Neural progenitor cell (in vitro differentiated cells): ENCODE data around the gene MYO18B. TPM values are rescaled to one million over a fixed set of nuclear protein-coding genes. Genes with fewer than 3 reads are reported as not detected.

Source experiments
- DNase-seq: peaks from one replicate; pipeline ENCODE4 v3.0.0-alpha.2; 2016; ENCODE audit warnings: low spot score
- H2AFZ ChIP-seq: fragments of 200-600 bp; sonication (generic); replicated peaks from 2 replicates; pipeline ENCODE4 v1.6.1; 2016; ENCODE audit warnings: antibody characterized with exemption
- H3F3A ChIP-seq: fragments of 200-600 bp; sonication (generic); 2 replicates; pipeline ENCODE4 v1.6.1; 2016; ENCODE audit warnings: antibody characterized with exemption, low read depth
- H3K27ac ChIP-seq: fragments of 200-600 bp; sonication (generic); 2 replicates; pipeline ENCODE4 v1.5.1; 2016; ENCODE audit warnings: mild to moderate bottlenecking
- H3K27me3 ChIP-seq: fragments of 200-600 bp; sonication (generic); 2 replicates; pipeline ENCODE4 v1.6.1; 2016; ENCODE audit warnings: mild to moderate bottlenecking, moderate library complexity
- H3K36me3 ChIP-seq: fragments of 200-600 bp; sonication (generic); 2 replicates; pipeline ENCODE4 v1.5.1; 2016
- H3K4me1 ChIP-seq: fragments of 200-600 bp; sonication (generic); 2 replicates; pipeline ENCODE4 v1.6.1; 2016; ENCODE audit warnings: mixed run types
- H3K4me2 ChIP-seq: fragments of 200-600 bp; sonication (generic); 2 replicates; pipeline ENCODE4 v1.6.1; 2016
- H3K4me3 ChIP-seq: fragments of 200-600 bp; sonication (generic); 2 replicates; pipeline ENCODE4 v1.5.1; 2016
- H3K79me2 ChIP-seq: fragments of 200-600 bp; sonication (generic); 2 replicates; pipeline ENCODE4 v1.6.1; 2016; ENCODE audit warnings: low read depth
- H3K9ac ChIP-seq: fragments of 200-600 bp; sonication (generic); 2 replicates; pipeline ENCODE4 v1.6.1; 2016
- H3K9me3 ChIP-seq: fragments of 200-600 bp; sonication (generic); 2 replicates; pipeline ENCODE4 v1.5.1; 2016; ENCODE audit warnings: low read depth
- H4K20me1 ChIP-seq: fragments of 200-600 bp; sonication (generic); 2 replicates; pipeline ENCODE4 v1.6.1; 2016; ENCODE audit warnings: low read depth
- H3K27ac Mint-ChIP-seq: 3 replicates; pipeline ENCODE4 v1.8.0; 2021; ENCODE audit warnings: mixed read lengths
- H3K27me3 Mint-ChIP-seq: 2 replicates; pipeline ENCODE4 v1.8.0; 2022; ENCODE audit warnings: low read depth, mild to moderate bottlenecking, inconsistent platforms, moderate library complexity, mixed read lengths; ENCODE audit not compliant: insufficient read depth
- H3K36me3 Mint-ChIP-seq: 3 replicates; pipeline ENCODE4 v1.8.0; 2021; ENCODE audit warnings: mixed read lengths
- H3K4me1 Mint-ChIP-seq: 3 replicates; pipeline ENCODE4 v1.8.0; 2021; ENCODE audit warnings: mixed read lengths
- H3K4me3 Mint-ChIP-seq: 3 replicates; pipeline ENCODE4 v1.8.0; 2021; ENCODE audit warnings: mild to moderate bottlenecking, moderate library complexity, mixed read lengths
- H3K9me3 Mint-ChIP-seq: 3 replicates; pipeline ENCODE4 v1.8.0; 2020; ENCODE audit warnings: mixed read lengths
- EZH2 ChIP-seq: fragments of 200-600 bp; sonication (generic); IDR thresholded peaks from 2 replicates; pipeline ENCODE4 v1.6.1; 2017; ENCODE audit warnings: antibody characterized with exemption, mild to moderate bottlenecking, moderate library complexity
- EZH2phosphoT487 ChIP-seq: fragments of 200-600 bp; sonication (generic); IDR thresholded peaks from 2 replicates; pipeline ENCODE4 v1.6.1; 2017; ENCODE audit warnings: antibody characterized with exemption
- total RNA-seq: library from RNA; depleted of rRNA; stranded (reverse); fragments of >200 nt; gene quantifications from 2 replicates; pipeline ENCODE4 v1.2.3, GENCODE V29; 2015; ENCODE audit warnings: low replicate concordance
- TF ChIP-seq, protein P1 (sequence below): fragments of 200-600 bp; sonication (generic); IDR thresholded peaks from 2 replicates; pipeline ENCODE4 v1.5.1; 2017; ENCODE audit warnings: antibody characterized with exemption, mild to moderate bottlenecking

The MYO18B gene
- total RNA-seq, 1 donor from 2014 or later = not detected

DNA sequence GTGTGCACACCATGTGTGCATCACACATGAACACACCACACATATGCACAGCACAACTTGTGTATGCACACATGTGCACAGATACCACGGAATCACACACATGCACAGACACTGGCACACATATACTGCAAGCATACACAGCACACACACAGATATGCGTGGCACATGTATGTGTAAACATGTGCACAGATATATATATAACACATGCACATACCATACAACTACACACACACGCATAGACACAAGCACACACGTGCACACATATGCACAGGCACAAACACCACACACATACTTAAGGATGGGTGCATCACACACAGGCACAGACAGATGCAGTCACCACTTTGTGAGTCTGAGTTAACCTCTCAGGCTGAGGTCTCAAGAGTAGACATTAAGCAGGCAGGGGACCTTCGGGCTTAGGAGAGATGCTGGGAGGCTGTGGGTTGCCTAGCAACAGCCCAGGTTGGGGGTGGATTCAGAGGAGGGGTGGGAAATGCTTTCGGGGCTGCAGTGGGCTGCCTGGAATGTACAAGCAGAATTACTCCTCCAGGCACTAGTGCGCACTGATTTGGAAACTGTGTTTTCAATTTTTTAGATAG lies 82.9 kb downstream of the MYO18B start:
- H3K9ac ChIP-seq = no peak overlapping the region
- H3K4me1 ChIP-seq = peaks cover 19% of the 10 kb centered on the region
- peaks cover 12% of the 10 kb centered on the region for H3F3A ChIP-seq
- DNase-seq = peak; percentile 84
- peaks cover 10% of the 10 kb centered on the region for H3K9me3 Mint-ChIP-seq
- no peak overlapping the region for H3K27ac ChIP-seq
- H3K4me1 Mint-ChIP-seq = peaks cover 54% of the 10 kb centered on the region
- no peak overlapping the region for H2AFZ ChIP-seq
- H3K36me3 Mint-ChIP-seq = peaks cover 2% of the 10 kb centered on the region
- H3K36me3 ChIP-seq = no peaks in the 10 kb centered on the region
- H3K4me3 ChIP-seq = no peak overlapping the region
- peak overlapping the region; percentile 38 for H3K4me2 ChIP-seq
- peak overlapping the region; percentile 30 for H3K27ac Mint-ChIP-seq
- no peaks in the 10 kb centered on the region for H3K79me2 ChIP-seq
- TF ChIP-seq EZH2phosphoT487 (no peak), EZH2 (no peak)
- TF ChIP-seq, protein P1, sequence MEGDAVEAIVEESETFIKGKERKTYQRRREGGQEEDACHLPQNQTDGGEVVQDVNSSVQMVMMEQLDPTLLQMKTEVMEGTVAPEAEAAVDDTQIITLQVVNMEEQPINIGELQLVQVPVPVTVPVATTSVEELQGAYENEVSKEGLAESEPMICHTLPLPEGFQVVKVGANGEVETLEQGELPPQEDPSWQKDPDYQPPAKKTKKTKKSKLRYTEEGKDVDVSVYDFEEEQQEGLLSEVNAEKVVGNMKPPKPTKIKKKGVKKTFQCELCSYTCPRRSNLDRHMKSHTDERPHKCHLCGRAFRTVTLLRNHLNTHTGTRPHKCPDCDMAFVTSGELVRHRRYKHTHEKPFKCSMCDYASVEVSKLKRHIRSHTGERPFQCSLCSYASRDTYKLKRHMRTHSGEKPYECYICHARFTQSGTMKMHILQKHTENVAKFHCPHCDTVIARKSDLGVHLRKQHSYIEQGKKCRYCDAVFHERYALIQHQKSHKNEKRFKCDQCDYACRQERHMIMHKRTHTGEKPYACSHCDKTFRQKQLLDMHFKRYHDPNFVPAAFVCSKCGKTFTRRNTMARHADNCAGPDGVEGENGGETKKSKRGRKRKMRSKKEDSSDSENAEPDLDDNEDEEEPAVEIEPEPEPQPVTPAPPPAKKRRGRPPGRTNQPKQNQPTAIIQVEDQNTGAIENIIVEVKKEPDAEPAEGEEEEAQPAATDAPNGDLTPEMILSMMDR = no peak
- H3K4me3 Mint-ChIP-seq = peak overlapping the region; percentile 56
- no peaks in the 10 kb centered on the region for H3K27me3 ChIP-seq
- peaks cover 11% of the 10 kb centered on the region for H3K27me3 Mint-ChIP-seq
- no peaks in the 10 kb centered on the region for H4K20me1 ChIP-seq
- peaks cover 7% of the 10 kb centered on the region for H3K9me3 ChIP-seq

DNA sequence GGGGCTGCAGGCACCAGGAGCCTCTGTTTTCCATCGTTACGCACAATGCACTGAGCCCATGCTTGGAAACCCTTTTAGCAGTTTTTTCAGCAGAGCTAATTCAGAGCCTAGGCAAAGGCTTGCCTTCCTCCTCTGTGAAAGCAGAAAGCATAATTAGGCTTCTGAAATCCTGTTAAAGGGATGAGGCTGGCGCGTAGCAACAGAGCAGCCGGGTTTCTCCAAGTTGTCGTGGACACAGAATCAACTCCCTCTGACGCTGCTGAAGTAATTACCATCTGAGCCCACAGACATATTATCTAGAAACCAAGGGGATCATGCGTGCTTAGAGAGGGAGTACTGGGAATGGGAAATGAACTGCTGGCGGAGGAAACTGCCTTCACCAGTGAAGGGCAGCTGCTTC lies 85.4 kb downstream of the MYO18B start:
- Mint-ChIP-seq H3K4me3 (no peak overlapping the region), H3K27me3 (peaks cover 10% of the 10 kb centered on the region), H3K4me1 (peaks cover 54% of the 10 kb centered on the region), H3K36me3 (peaks cover 2% of the 10 kb centered on the region), H3K9me3 (peaks cover 3% of the 10 kb centered on the region), H3K27ac (peak overlapping the region; percentile 93)
- Histone ChIP-seq H3K27me3 (no peaks in the 10 kb centered on the region), H3K4me2 (peak overlapping the region; percentile 55), H3K4me1 (peaks cover 19% of the 10 kb centered on the region), H3F3A (peaks cover 12% of the 10 kb centered on the region), H3K79me2 (no peaks in the 10 kb centered on the region), H3K27ac (peak overlapping the region; percentile 68), H2AFZ (no peak overlapping the region), H4K20me1 (no peaks in the 10 kb centered on the region), H3K9ac (no peak overlapping the region), H3K9me3 (peaks cover 3% of the 10 kb centered on the region), H3K4me3 (no peak overlapping the region), H3K36me3 (no peaks in the 10 kb centered on the region)
- DNase-seq = peak; percentile 68
- TF ChIP-seq, protein P1 = no peak
- TF ChIP-seq EZH2 = no peak
- TF ChIP-seq EZH2phosphoT487 = no peak

DNA sequence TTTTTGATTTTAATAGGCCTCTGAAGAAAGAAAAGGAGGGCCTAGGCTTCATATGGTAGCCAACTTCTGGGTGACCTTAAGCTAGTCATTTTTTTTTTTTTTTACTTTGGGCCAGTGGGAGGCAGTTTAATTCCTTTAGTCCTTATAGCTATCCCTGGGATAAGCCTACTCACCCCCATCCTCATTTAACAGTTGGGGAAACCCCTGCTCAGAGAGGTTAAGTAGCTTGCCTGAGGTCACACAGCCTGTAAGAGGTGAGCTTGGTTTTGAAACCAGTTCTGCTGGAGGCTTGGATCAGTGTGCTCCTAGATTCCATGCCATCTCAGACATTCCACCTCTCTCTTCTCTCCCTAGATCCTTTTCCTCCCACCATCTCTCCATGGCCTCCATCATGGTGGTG lies 86.4 kb downstream of the MYO18B start:
- DNase-seq = no peak
- TF ChIP-seq EZH2 = no peak
- no peaks in the 10 kb centered on the region for H3K36me3 ChIP-seq
- peaks cover 19% of the 10 kb centered on the region for H3K4me1 ChIP-seq
- no peaks in the 10 kb centered on the region for H3K79me2 ChIP-seq
- H3K4me3 ChIP-seq = no peak overlapping the region
- H3K9ac ChIP-seq = no peak overlapping the region
- peaks cover 7% of the 10 kb centered on the region for H3K27me3 Mint-ChIP-seq
- H3K9me3 ChIP-seq = no peaks in the 10 kb centered on the region
- no peaks in the 10 kb centered on the region for H3K36me3 Mint-ChIP-seq
- H3K4me3 Mint-ChIP-seq = no peak overlapping the region
- H3K27ac Mint-ChIP-seq = no peak overlapping the region
- no peaks in the 10 kb centered on the region for H4K20me1 ChIP-seq
- H3K4me1 Mint-ChIP-seq = peaks cover 51% of the 10 kb centered on the region
- H3K4me2 ChIP-seq = no peak overlapping the region
- H3F3A ChIP-seq = peaks cover 12% of the 10 kb centered on the region
- no peaks in the 10 kb centered on the region for H3K27me3 ChIP-seq
- H3K27ac ChIP-seq = no peak overlapping the region
- no peak overlapping the region for H2AFZ ChIP-seq
- H3K9me3 Mint-ChIP-seq = no peaks in the 10 kb centered on the region

DNA sequence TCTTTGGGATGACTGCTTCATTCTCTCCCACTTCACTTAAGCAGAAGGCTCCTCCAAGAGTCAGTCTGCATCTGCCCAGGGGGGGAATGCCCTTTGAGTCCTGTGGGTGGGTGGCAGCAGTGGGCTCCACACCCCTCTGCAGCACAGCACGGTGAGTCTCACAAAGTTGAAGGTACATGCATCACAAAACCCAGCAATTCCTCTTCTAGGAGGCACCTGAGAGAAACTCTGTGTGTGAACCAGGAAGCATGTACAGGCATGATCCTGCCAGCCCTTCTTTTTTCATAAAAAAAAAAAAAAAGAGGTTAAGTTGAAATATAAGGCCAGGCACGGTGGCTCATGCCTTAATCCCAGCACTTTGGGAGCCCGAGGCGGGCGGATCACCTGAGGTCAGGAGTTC lies 87.2 kb downstream of the MYO18B start:
- H3K9me3 ChIP-seq = no peaks in the 10 kb centered on the region
- no peaks in the 10 kb centered on the region for H4K20me1 ChIP-seq
- no peak overlapping the region for H3K9ac ChIP-seq
- peak overlapping the region; percentile 87 for H3K27ac Mint-ChIP-seq
- peak overlapping the region; percentile 10 for H2AFZ ChIP-seq
- no peak overlapping the region for H3K4me2 ChIP-seq
- peaks cover 45% of the 10 kb centered on the region for H3K4me1 Mint-ChIP-seq
- H3K27me3 ChIP-seq = no peaks in the 10 kb centered on the region
- no peak overlapping the region for H3K27ac ChIP-seq
- TF ChIP-seq EZH2 = no peak
- TF ChIP-seq, protein P1 = no peak
- TF ChIP-seq EZH2phosphoT487 = no peak
- peaks cover 12% of the 10 kb centered on the region for H3F3A ChIP-seq
- no peak overlapping the region for H3K4me3 Mint-ChIP-seq
- DNase-seq = no peak
- H3K36me3 ChIP-seq = no peaks in the 10 kb centered on the region
- H3K4me3 ChIP-seq = no peak overlapping the region
- H3K36me3 Mint-ChIP-seq = no peaks in the 10 kb centered on the region
- no peaks in the 10 kb centered on the region for H3K79me2 ChIP-seq
- H3K4me1 ChIP-seq = peaks cover 19% of the 10 kb centered on the region
- H3K27me3 Mint-ChIP-seq = peaks cover 4% of the 10 kb centered on the region
- no peaks in the 10 kb centered on the region for H3K9me3 Mint-ChIP-seq
